Mucosa of stomach (tissue), 1 donor: ENCODE measurements around the gene WDR27.
A peak's percentile ranks its signal among the peaks of the same experiment; 100 is the strongest.

Experiments used
- H3K27me3 ChIP-seq: one replicate; pipeline ENCODE4 v1.7.0; 2013; ENCODE audit warnings: mild to moderate bottlenecking, low read length; ENCODE audit not compliant: control insufficient read depth, insufficient read depth
- H3K36me3 ChIP-seq: one replicate; pipeline ENCODE4 v1.7.0; 2013; ENCODE audit warnings: low read length; ENCODE audit not compliant: control insufficient read depth, insufficient read depth
- H3K4me1 ChIP-seq: one replicate; pipeline ENCODE4 v1.7.0; 2013; ENCODE audit warnings: mild to moderate bottlenecking, low read length; ENCODE audit not compliant: control insufficient read depth, insufficient read depth
- H3K4me3 ChIP-seq: one replicate; pipeline ENCODE4 v1.7.0; 2013; ENCODE audit warnings: low read length
- H3K9ac ChIP-seq: one replicate; pipeline ENCODE4 v1.7.0; 2013; ENCODE audit warnings: mild to moderate bottlenecking, low read length, moderate library complexity
- H3K9me3 ChIP-seq: one replicate; pipeline ENCODE4 v1.7.0; 2013; ENCODE audit warnings: mild to moderate bottlenecking, low read length, moderate library complexity; ENCODE audit not compliant: control insufficient read depth
- donor health status: Pancreatic carcinoma.

WDR27 gene

GRCh38 chr6:169723991-169724493 lies 22.2 kb upstream of the WDR27 start:
- H3K36me3 ChIP-seq, result no peaks in the 10 kb centered on the region
- H3K9ac ChIP-seq, result no peak overlapping the region
- H3K4me1 ChIP-seq, result peaks cover 15% of the 10 kb centered on the region
- no peaks in the 10 kb centered on the region for H3K9me3 ChIP-seq
- H3K4me3 ChIP-seq, result no peak overlapping the region
- H3K27me3 ChIP-seq, result no peaks in the 10 kb centered on the region

- Histone ChIP-seq H3K4me1 (peaks cover 15% of the 10 kb centered on the region), H3K36me3 (no peaks in the 10 kb centered on the region), H3K9ac (peak overlapping the region; percentile 82), H3K9me3 (no peaks in the 10 kb centered on the region), H3K4me3 (peak overlapping the region; percentile 60), H3K27me3 (no peaks in the 10 kb centered on the region)
Observed at GRCh38 chr6:169723200-169723909, 21.5 kb upstream of the WDR27 start.

GRCh38 chr6:169722362-169723199 lies 20.8 kb upstream of the WDR27 start:
- peak overlapping the region; percentile 60 for H3K4me3 ChIP-seq
- H3K4me1 ChIP-seq, result peaks cover 15% of the 10 kb centered on the region
- H3K36me3 ChIP-seq, result no peaks in the 10 kb centered on the region
- peak overlapping the region; percentile 82 for H3K9ac ChIP-seq
- H3K27me3 ChIP-seq, result no peaks in the 10 kb centered on the region
- H3K9me3 ChIP-seq, result no peaks in the 10 kb centered on the region

GRCh38 chr6:169720207-169720855 lies 18.5 kb upstream of the WDR27 start:
- no peaks in the 10 kb centered on the region for H3K36me3 ChIP-seq
- H3K9me3 ChIP-seq, result no peaks in the 10 kb centered on the region
- peaks cover 6% of the 10 kb centered on the region for H3K4me1 ChIP-seq
- H3K4me3 ChIP-seq, result no peak overlapping the region
- H3K9ac ChIP-seq, result no peak overlapping the region
- no peaks in the 10 kb centered on the region for H3K27me3 ChIP-seq

GRCh38 chr6:169719117-169719516 lies 17.3 kb upstream of the WDR27 start:
- Histone ChIP-seq H3K27me3 (no peaks in the 10 kb centered on the region), H3K4me3 (no peak overlapping the region)

GRCh38 chr6:169714595-169714994 lies 12.8 kb upstream of the WDR27 start:
- H3K4me3 ChIP-seq, result no peak overlapping the region
- no peaks in the 10 kb centered on the region for H3K27me3 ChIP-seq
- H3K36me3 ChIP-seq, result peaks cover 7% of the 10 kb centered on the region
- H3K9me3 ChIP-seq, result no peaks in the 10 kb centered on the region
- H3K9ac ChIP-seq, result no peak overlapping the region
- no peaks in the 10 kb centered on the region for H3K4me1 ChIP-seq

More at GRCh38 chr6:169719117-169719516, 17.3 kb upstream of the WDR27 start:
- Histone ChIP-seq H3K36me3 (peaks cover 4% of the 10 kb centered on the region), H3K4me1 (no peaks in the 10 kb centered on the region), H3K9me3 (no peaks in the 10 kb centered on the region), H3K9ac (no peak overlapping the region)

- Histone ChIP-seq H3K9me3 (no peaks in the 10 kb centered on the region), H3K27me3 (no peaks in the 10 kb centered on the region), H3K9ac (no peak overlapping the region), H3K4me3 (no peak overlapping the region), H3K36me3 (peaks cover 7% of the 10 kb centered on the region), H3K4me1 (no peaks in the 10 kb centered on the region)
Observed at GRCh38 chr6:169714178-169714577, 12.3 kb upstream of the WDR27 start.

- H3K9ac ChIP-seq, result no peak overlapping the region
- H3K4me3 ChIP-seq, result no peak overlapping the region
- H3K9me3 ChIP-seq, result no peaks in the 10 kb centered on the region
- no peaks in the 10 kb centered on the region for H3K27me3 ChIP-seq
- H3K36me3 ChIP-seq, result peaks cover 7% of the 10 kb centered on the region
- H3K4me1 ChIP-seq, result no peaks in the 10 kb centered on the region
Observed at GRCh38 chr6:169710009-169710408, 8.2 kb upstream of the WDR27 start.

GRCh38 chr6:169709293-169709692 lies 7.5 kb upstream of the WDR27 start:
- H3K9ac ChIP-seq, result no peak overlapping the region
- H3K4me3 ChIP-seq, result no peak overlapping the region
- peaks cover under 1% of the 10 kb centered on the region for H3K4me1 ChIP-seq
- peaks cover 5% of the 10 kb centered on the region for H3K36me3 ChIP-seq
- H3K9me3 ChIP-seq, result no peaks in the 10 kb centered on the region
- H3K27me3 ChIP-seq, result no peaks in the 10 kb centered on the region

- Histone ChIP-seq H3K4me3 (no peak overlapping the region), H3K36me3 (no peaks in the 10 kb centered on the region), H3K9me3 (no peaks in the 10 kb centered on the region), H3K4me1 (peaks cover 14% of the 10 kb centered on the region), H3K9ac (no peak overlapping the region), H3K27me3 (no peaks in the 10 kb centered on the region)
Observed at GRCh38 chr6:169707772-169708171, 5.9 kb upstream of the WDR27 start.

GRCh38 chr6:169702840-169703246 lies 1.0 kb upstream of the WDR27 start:
- peak overlapping the region; percentile 78 for H3K4me3 ChIP-seq
- no peaks in the 10 kb centered on the region for H3K27me3 ChIP-seq
- H3K9me3 ChIP-seq, result no peaks in the 10 kb centered on the region
- peaks cover 22% of the 10 kb centered on the region for H3K4me1 ChIP-seq
- H3K9ac ChIP-seq, result peak overlapping the region; percentile 92
- no peaks in the 10 kb centered on the region for H3K36me3 ChIP-seq
